ENCODE data around the gene ZNF821. TPM values are rescaled to one million over a fixed set of nuclear protein-coding genes. Genes with fewer than 3 reads are reported as not detected.
"Not testable (repeated sequence)": the region's sequence is repeated elsewhere in the genome, so short reads cannot be mapped to it uniquely, and the experiment has no call there.

The ZNF821 gene
- total RNA-seq, 6 experiments from 2014 or later = 4.1 to 6.2 (median 4.7) TPM

DNA sequence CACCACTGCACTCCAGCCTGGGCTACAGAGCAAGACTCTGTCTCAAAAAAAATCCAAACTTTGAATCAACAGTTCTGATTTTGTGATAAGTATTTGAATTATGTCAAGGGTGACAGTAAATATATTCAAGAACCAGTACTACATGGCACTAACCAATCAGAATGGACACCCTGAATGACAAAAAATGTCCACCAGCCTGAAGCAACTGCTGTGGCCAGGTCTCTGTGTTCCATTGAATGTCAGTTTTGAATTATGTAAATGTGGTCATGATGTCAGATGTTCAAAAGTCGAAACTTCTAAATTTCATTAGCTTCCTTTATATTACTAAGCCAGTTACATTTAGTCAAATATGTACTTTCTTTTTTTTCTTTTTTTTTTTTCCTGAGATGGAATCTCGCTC lies 53.6 kb downstream of the ZNF821 start:
- no peaks in the 10 kb centered on the region for H3K4me1 Mint-ChIP-seq (ENCODE audit: low read depth)
- no peak overlapping the region for H3K27ac Mint-ChIP-seq
- peaks cover 8% of the 10 kb centered on the region for H3K36me3 Mint-ChIP-seq (ENCODE audit: low read depth)
- H3K9me3 Mint-ChIP-seq = no peaks in the 10 kb centered on the region
- H3K4me3 Mint-ChIP-seq = no peak overlapping the region
- no peak for TF ChIP-seq CTCF (IDR thresholded peaks at IDR 0.05)
- no peaks in the 10 kb centered on the region; the same call in 1 of the 2 replicates for H3K27me3 Mint-ChIP-seq (ENCODE audit: insufficient read depth)
- no peak for DNase-seq

DNA sequence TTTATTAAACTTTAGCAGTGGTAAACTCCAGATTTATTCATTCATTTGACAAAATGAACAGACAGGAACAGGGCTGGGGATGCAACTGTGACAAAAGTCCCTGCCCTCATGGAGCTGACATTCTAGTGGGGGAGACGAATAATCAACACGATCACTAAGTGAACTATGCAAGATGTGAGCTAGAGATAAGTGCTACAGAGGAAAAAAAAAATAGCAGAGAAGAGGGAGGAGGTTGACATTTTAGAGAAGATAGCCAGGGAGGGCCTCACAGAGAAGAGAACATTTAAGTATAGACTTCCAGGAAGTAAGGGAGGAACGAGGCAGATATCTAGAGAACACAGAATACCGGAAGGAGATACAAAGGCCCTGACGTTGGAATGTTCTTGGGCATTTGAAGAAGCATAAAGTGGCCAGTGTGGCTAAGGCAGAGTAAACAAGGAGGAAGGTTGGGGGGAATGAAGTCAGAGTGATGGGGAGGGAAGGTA lies 57.4 kb downstream of the ZNF821 start:
- DNase-seq = no peak
- Mint-ChIP-seq H3K27ac (no peak overlapping the region), H3K36me3 (ENCODE audit: low read depth) (peaks cover 8% of the 10 kb centered on the region), H3K27me3 (ENCODE audit: insufficient read depth) (no peaks in the 10 kb centered on the region; the same call in 1 of the 2 replicates), H3K9me3 (no peaks in the 10 kb centered on the region), H3K4me3 (no peak overlapping the region), H3K4me1 (ENCODE audit: low read depth) (no peaks in the 10 kb centered on the region)
- no peak for TF ChIP-seq CTCF (IDR thresholded peaks at IDR 0.05)

- not testable (repeated sequence) for DNase-seq; H3K27me3 Mint-ChIP-seq (ENCODE audit: insufficient read depth); H3K9me3 Mint-ChIP-seq; H3K36me3 Mint-ChIP-seq (ENCODE audit: low read depth)
- H3K4me3 Mint-ChIP-seq = peak overlapping the region; percentile 70
- H3K4me1 Mint-ChIP-seq (ENCODE audit: low read depth) = peaks cover 35% of the 10 kb centered on the region
- peak overlapping the region; percentile 96 for H3K27ac Mint-ChIP-seq
These were observed 66.9 kb downstream of the ZNF821 start for GRCh38 chr16:71817155-71817500.

DNA sequence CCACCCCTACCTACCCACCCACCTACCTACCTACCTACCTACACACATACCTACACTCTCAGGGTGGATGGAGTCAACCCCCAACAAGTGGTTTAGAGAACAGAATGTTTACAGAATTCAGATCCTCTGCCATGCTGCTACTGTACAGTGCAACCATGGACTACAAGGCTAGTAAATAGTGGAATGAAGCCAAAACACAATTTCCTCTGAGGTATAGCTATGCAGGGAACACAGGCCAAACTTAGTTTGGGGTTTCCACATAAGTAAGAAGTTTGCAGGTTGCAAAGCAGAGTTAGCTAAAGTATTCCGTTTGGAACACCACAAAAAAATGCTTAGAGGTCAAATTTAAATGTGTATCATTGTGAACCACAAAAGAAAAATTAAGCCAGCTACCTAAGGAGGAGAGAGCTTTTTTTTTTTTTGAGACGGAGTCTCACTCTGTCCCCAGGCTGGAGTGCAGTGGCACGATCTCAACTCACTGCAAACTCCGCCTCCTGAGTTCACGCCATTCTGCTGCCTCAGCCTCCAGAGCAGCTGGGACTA lies 72.7 kb downstream of the ZNF821 start:
- H3K9me3 Mint-ChIP-seq = no peaks in the 10 kb centered on the region
- no peak overlapping the region for H3K4me3 Mint-ChIP-seq
- H3K4me1 Mint-ChIP-seq (ENCODE audit: low read depth) = peaks cover 40% of the 10 kb centered on the region
- no peak overlapping the region for H3K27ac Mint-ChIP-seq
- no peak for TF ChIP-seq CTCF (IDR thresholded peaks at IDR 0.05)
- no peak for DNase-seq
- peaks cover 9% of the 10 kb centered on the region for H3K36me3 Mint-ChIP-seq (ENCODE audit: low read depth)
- no peaks in the 10 kb centered on the region; the same call in 1 of the 2 replicates for H3K27me3 Mint-ChIP-seq (ENCODE audit: insufficient read depth)

GRCh38 chr16:71810155-71810530 lies 73.8 kb downstream of the ZNF821 start:
- H3K4me3 Mint-ChIP-seq = peak overlapping the region; percentile 95
- not testable (repeated sequence) for DNase-seq; H3K27me3 Mint-ChIP-seq (ENCODE audit: insufficient read depth); H3K36me3 Mint-ChIP-seq (ENCODE audit: low read depth); H3K9me3 Mint-ChIP-seq
- peaks cover 34% of the 10 kb centered on the region for H3K4me1 Mint-ChIP-seq (ENCODE audit: low read depth)
- peak overlapping the region; percentile 93 for H3K27ac Mint-ChIP-seq

Other genes starting within 250 kb of the ZNF821 start
- gene PHLPP2, start 159.5 kb downstream of the ZNF821 start, total RNA-seq (2021; fragmentation: NEBNext Ultra II Directional; extraction: Animal tissue kit (Norgen Biotek cat#: 25700)) = 10 to 100 TPM; 11.5 to 14.4 (median 12.9) TPM
- gene AP1G1, start 75.3 kb downstream of the ZNF821 start, total RNA-seq (2021; fragmentation: NEBNext Ultra II Directional; extraction: Animal tissue kit (Norgen Biotek cat#: 25700)) = 100 to 1,000 TPM in 5 of 6 experiments, 10 to 100 TPM in 1; 87.5 to 115 (median 106) TPM
- gene ATXN1L, start 38.2 kb downstream of the ZNF821 start, total RNA-seq (2021; fragmentation: NEBNext Ultra II Directional; extraction: Animal tissue kit (Norgen Biotek cat#: 25700)) = 10 to 100 TPM; 14.9 to 19.0 (median 17.2) TPM
- 100 to 1,000 TPM; 113 to 136 (median 125) TPM for gene IST1, start 11.3 kb upstream of the ZNF821 start, total RNA-seq (2021; fragmentation: NEBNext Ultra II Directional; extraction: Animal tissue kit (Norgen Biotek cat#: 25700))
- gene PKD1L3, start 116.2 kb upstream of the ZNF821 start, total RNA-seq (2021; fragmentation: NEBNext Ultra II Directional; extraction: Animal tissue kit (Norgen Biotek cat#: 25700)) = not detected
- gene DHODH, start 124.6 kb upstream of the ZNF821 start, total RNA-seq (2021; fragmentation: NEBNext Ultra II Directional; extraction: Animal tissue kit (Norgen Biotek cat#: 25700)) = 10 to 100 TPM in 1 of 6 experiments, 1 to 10 TPM in 5; 6.8 to 10.0 (median 8.8) TPM
- not detected for gene HP, start 170.3 kb upstream of the ZNF821 start, total RNA-seq (2021; fragmentation: NEBNext Ultra II Directional; extraction: Animal tissue kit (Norgen Biotek cat#: 25700))
- not detected for gene HPR, start 179.0 kb upstream of the ZNF821 start, total RNA-seq (2021; fragmentation: NEBNext Ultra II Directional; extraction: Animal tissue kit (Norgen Biotek cat#: 25700))
- gene TXNL4B, start 209.4 kb upstream of the ZNF821 start, total RNA-seq (2021; fragmentation: NEBNext Ultra II Directional; extraction: Animal tissue kit (Norgen Biotek cat#: 25700)) = 10 to 100 TPM in 3 of 6 experiments, 1 to 10 TPM in 3; 5.9 to 10.4 (median 9.9) TPM
- 10 to 100 TPM; 51.1 to 58.2 (median 55.6) TPM for gene DHX38, start 209.7 kb upstream of the ZNF821 start, total RNA-seq (2021; fragmentation: NEBNext Ultra II Directional; extraction: Animal tissue kit (Norgen Biotek cat#: 25700))

Measured in HFFc6 (cell line).